Measurements from ENCODE around the gene TKT.

The TKT gene

DNA sequence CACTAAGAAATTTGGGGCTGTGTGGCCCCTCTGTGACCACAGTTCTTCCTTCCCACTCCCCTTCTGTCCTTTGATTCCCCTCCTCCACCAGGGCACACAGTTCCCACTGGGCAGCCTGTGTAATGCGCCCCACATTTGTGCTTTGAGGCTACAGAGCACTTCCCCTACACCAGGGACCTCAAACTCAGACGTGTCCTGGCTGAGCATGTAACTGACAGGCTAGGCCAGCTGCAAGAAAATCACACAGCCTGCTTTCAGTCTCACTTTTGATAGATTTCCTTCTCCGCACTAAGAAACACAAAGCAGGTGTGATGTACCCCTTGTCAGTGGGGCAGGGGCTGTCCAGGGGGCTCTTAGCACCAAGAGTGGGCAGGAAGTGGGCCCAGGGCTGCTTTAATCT lies 65.2 kb downstream of the TKT start:
- peaks cover 6% of the 10 kb centered on the region; the same call in 1 of the 2 replicates for H3K36me3 ChIP-seq (ENCODE audit: insufficient read depth, low read length)
- H3K9me3 ChIP-seq (ENCODE audit: low read length) = no peaks in the 10 kb centered on the region
- H3K79me2 ChIP-seq (ENCODE audit: insufficient read depth, low read length) = no peaks in the 10 kb centered on the region
- no peak overlapping the region for H2AFZ ChIP-seq (ENCODE audit: low read length)
- H3F3A ChIP-seq (ENCODE audit: insufficient read depth, low read length) = no peaks in the 10 kb centered on the region
- no peak overlapping the region for H3K9ac ChIP-seq (ENCODE audit: low read length)
- H3K9me2 ChIP-seq (ENCODE audit: low read depth, low read length) = no peaks in the 10 kb centered on the region
- H3K4me1 ChIP-seq (ENCODE audit: insufficient read depth, low read length, severe bottlenecking) = peaks cover 16% of the 10 kb centered on the region
- H4K20me1 ChIP-seq (ENCODE audit: insufficient read depth, low read length) = no peaks in the 10 kb centered on the region
- peak overlapping the region; percentile 32 for H3K27ac ChIP-seq (ENCODE audit: low read depth, low read length, poor library complexity, severe bottlenecking)
- H3K4me2 ChIP-seq (ENCODE audit: low read length) = no peak overlapping the region
- H3K27me3 ChIP-seq (ENCODE audit: insufficient read depth, low read length) = no peaks in the 10 kb centered on the region
- H3K4me3 ChIP-seq (ENCODE audit: low read depth, low read length, poor library complexity, severe bottlenecking) = no peak overlapping the region
- TF ChIP-seq, protein P1, sequence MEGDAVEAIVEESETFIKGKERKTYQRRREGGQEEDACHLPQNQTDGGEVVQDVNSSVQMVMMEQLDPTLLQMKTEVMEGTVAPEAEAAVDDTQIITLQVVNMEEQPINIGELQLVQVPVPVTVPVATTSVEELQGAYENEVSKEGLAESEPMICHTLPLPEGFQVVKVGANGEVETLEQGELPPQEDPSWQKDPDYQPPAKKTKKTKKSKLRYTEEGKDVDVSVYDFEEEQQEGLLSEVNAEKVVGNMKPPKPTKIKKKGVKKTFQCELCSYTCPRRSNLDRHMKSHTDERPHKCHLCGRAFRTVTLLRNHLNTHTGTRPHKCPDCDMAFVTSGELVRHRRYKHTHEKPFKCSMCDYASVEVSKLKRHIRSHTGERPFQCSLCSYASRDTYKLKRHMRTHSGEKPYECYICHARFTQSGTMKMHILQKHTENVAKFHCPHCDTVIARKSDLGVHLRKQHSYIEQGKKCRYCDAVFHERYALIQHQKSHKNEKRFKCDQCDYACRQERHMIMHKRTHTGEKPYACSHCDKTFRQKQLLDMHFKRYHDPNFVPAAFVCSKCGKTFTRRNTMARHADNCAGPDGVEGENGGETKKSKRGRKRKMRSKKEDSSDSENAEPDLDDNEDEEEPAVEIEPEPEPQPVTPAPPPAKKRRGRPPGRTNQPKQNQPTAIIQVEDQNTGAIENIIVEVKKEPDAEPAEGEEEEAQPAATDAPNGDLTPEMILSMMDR (IDR thresholded peaks at IDR 0.05; ENCODE audit: low read length) = no peak
- no peak for TF ChIP-seq EZH2 (IDR thresholded peaks at IDR 0.05; ENCODE audit: borderline replicate concordance, low read length)

DNA sequence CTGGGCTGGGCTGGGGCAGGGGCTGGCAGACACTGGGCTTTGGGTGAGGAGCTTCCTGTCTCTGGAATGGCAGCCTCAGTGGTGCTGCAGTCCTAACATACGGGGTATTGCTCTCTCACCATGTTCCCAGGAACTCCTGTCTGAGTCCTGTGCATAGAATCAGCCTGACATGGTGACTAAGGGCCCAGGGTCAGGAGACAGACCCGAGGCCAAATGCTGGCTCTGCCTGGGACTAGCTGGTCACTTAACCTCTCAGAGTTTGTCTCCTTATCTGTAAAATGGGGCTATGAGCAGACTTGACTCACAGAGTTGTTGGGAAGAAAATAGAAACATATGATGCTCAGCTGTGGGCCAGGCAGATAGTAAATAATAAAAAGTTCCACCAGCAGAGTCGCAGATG lies 66.5 kb downstream of the TKT start:
- Histone ChIP-seq H4K20me1 (ENCODE audit: insufficient read depth, low read length) (no peaks in the 10 kb centered on the region), H3K9me2 (ENCODE audit: low read depth, low read length) (no peaks in the 10 kb centered on the region), H3K9me3 (ENCODE audit: low read length) (no peaks in the 10 kb centered on the region), H3K4me1 (ENCODE audit: insufficient read depth, low read length, severe bottlenecking) (peaks cover 13% of the 10 kb centered on the region), H3K27me3 (ENCODE audit: insufficient read depth, low read length) (no peaks in the 10 kb centered on the region), H3F3A (ENCODE audit: insufficient read depth, low read length) (no peaks in the 10 kb centered on the region), H3K79me2 (ENCODE audit: insufficient read depth, low read length) (no peaks in the 10 kb centered on the region), H2AFZ (ENCODE audit: low read length) (no peak overlapping the region), H3K27ac (ENCODE audit: low read depth, low read length, poor library complexity, severe bottlenecking) (no peak overlapping the region), H3K36me3 (ENCODE audit: insufficient read depth, low read length) (peaks cover 6% of the 10 kb centered on the region; the same call in 1 of the 2 replicates), H3K4me2 (ENCODE audit: low read length) (no peak overlapping the region), H3K9ac (ENCODE audit: low read length) (no peak overlapping the region), H3K4me3 (ENCODE audit: low read depth, low read length, poor library complexity, severe bottlenecking) (no peak overlapping the region)
- TF ChIP-seq, protein P1 (IDR thresholded peaks at IDR 0.05; ENCODE audit: low read length) = no peak
- no peak for TF ChIP-seq EZH2 (IDR thresholded peaks at IDR 0.05; ENCODE audit: borderline replicate concordance, low read length)

DNA sequence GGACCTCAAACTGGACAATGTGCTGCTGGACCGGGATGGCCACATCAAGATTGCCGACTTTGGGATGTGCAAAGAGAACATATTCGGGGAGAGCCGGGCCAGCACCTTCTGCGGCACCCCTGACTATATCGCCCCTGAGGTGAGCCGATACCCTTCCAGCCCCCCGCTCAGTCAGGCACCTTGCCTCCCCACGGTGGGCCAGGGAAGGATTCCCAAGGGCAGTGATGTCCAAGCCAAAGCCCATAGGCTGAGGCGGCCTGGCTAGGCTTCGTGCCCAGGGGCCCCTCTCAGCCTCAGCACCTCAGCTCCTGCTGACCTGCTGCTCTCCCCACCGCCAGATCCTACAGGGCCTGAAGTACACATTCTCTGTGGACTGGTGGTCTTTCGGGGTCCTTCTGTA lies 67.1 kb downstream of the TKT start:
- H3K79me2 ChIP-seq (ENCODE audit: insufficient read depth, low read length) = no peaks in the 10 kb centered on the region
- no peak overlapping the region for H3K9ac ChIP-seq (ENCODE audit: low read length)
- no peak overlapping the region for H2AFZ ChIP-seq (ENCODE audit: low read length)
- no peak overlapping the region for H3K4me3 ChIP-seq (ENCODE audit: low read depth, low read length, poor library complexity, severe bottlenecking)
- no peak overlapping the region for H3K27ac ChIP-seq (ENCODE audit: low read depth, low read length, poor library complexity, severe bottlenecking)
- no peaks in the 10 kb centered on the region for H3F3A ChIP-seq (ENCODE audit: insufficient read depth, low read length)
- no peaks in the 10 kb centered on the region for H3K9me3 ChIP-seq (ENCODE audit: low read length)
- no peaks in the 10 kb centered on the region for H4K20me1 ChIP-seq (ENCODE audit: insufficient read depth, low read length)
- TF ChIP-seq, protein P1 (IDR thresholded peaks at IDR 0.05; ENCODE audit: low read length) = no peak
- H3K4me1 ChIP-seq (ENCODE audit: insufficient read depth, low read length, severe bottlenecking) = peaks cover 13% of the 10 kb centered on the region
- no peaks in the 10 kb centered on the region for H3K9me2 ChIP-seq (ENCODE audit: low read depth, low read length)
- H3K4me2 ChIP-seq (ENCODE audit: low read length) = no peak overlapping the region
- no peaks in the 10 kb centered on the region for H3K27me3 ChIP-seq (ENCODE audit: insufficient read depth, low read length)
- H3K36me3 ChIP-seq (ENCODE audit: insufficient read depth, low read length) = peaks cover 6% of the 10 kb centered on the region; the same call in 1 of the 2 replicates
